SK-N-SH (cell line): ENCODE data around the gene ATP2A1. TPM values are rescaled to one million over a fixed set of nuclear protein-coding genes. Genes with fewer than 3 reads are reported as not detected.

Experiments used
- CTCF ChIA-PET: fragments of 300-600, 350-600 bp; formaldehyde crosslinking; extraction: SDS; loops from one replicate; lab custom pipeline; 2021; lab: Yijun Ruan, JAX
- POLR2A ChIA-PET: fragments of 350-600 bp; sonication (Branson Sonifier 250); formaldehyde crosslinking; extraction: SDS; loops from one replicate; lab custom pipeline; 2020; ENCODE audit warnings: antibody characterized with exemption, inconsistent platforms; lab: Yijun Ruan, JAX
- DNase-seq: peaks from one replicate; pipeline ENCODE4 v3.0.0; 2012
- H2AFZ ChIP-seq: fragments of 200-600 bp; sonication (generic); 2 replicates; pipeline ENCODE4 v1.8.1; 2016; ENCODE audit warnings: antibody characterized with exemption, mild to moderate bottlenecking, low read depth
- H3F3A ChIP-seq: fragments of 200-600 bp; sonication (generic); replicated peaks from 2 replicates; pipeline ENCODE3; 2016; ENCODE audit warnings: antibody characterized with exemption, mild to moderate bottlenecking; ENCODE audit not compliant: insufficient read depth
- H3K27ac ChIP-seq, 2 experiments: fragments of 200-500 bp in 1 of 2; fragments of 200-600 bp in 1 of 2; sonication (Bioruptor generic) in 1 of 2; sonication (generic), shearing (Covaris generic) in 1 of 2; 2 replicates each; pipeline versions ENCODE4 v1.5.1 to v1.6.1; 2014 to 2016; ENCODE audit warnings: low read depth in 2 of 2, inconsistent platforms in 1 of 2, low read length in 1 of 2, mild to moderate bottlenecking in 1 of 2, mixed read lengths in 1 of 2
- H3K27me3 ChIP-seq: fragments of 200-600 bp; sonication (generic), shearing (Covaris generic); 2 replicates; pipeline ENCODE4 v1.6.1; 2016; ENCODE audit warnings: mixed run types; ENCODE audit not compliant: insufficient read depth
- H3K36me3 ChIP-seq, 2 experiments: fragments of 200-500 bp in 1 of 2; fragments of 200-600 bp in 1 of 2; sonication (Bioruptor generic) in 1 of 2; sonication (generic) in 1 of 2; replicated peaks in 1 of 2; 2 replicates each; pipeline versions ENCODE3 to v1.5.1; 2014 to 2016; ENCODE audit warnings: low read length in 1 of 2, mild to moderate bottlenecking in 1 of 2; ENCODE audit not compliant: insufficient read depth in 2 of 2, control insufficient read depth in 1 of 2
- H3K4me1 ChIP-seq, 2 experiments: fragments of 200-500 bp in 1 of 2; fragments of 200-600 bp in 1 of 2; sonication (Bioruptor generic) in 1 of 2; sonication (generic), shearing (Covaris generic) in 1 of 2; 2 replicates each; pipeline versions ENCODE4 v1.5.1 to v1.6.1; 2014 to 2016; ENCODE audit warnings: low read depth in 1 of 2, low read length in 1 of 2, mixed run types in 1 of 2; ENCODE audit not compliant: insufficient read depth in 2 of 2, control insufficient read depth in 1 of 2
- H3K4me2 ChIP-seq: fragments of 200-600 bp; sonication (generic), shearing (Covaris generic); 2 replicates; pipeline ENCODE4 v1.6.1; 2017; ENCODE audit warnings: mixed run types
- H3K4me3 ChIP-seq, 2 experiments: fragments of 200-500 bp in 1 of 2; fragments of 200-600 bp in 1 of 2; sonication (Bioruptor generic) in 1 of 2; sonication (generic), shearing (Covaris generic) in 1 of 2; 2 replicates each; pipeline versions ENCODE4 v1.5.1 to v1.8.1; 2014 to 2016; ENCODE audit warnings: low read depth in 2 of 2, inconsistent platforms in 1 of 2, low read length in 1 of 2, mild to moderate bottlenecking in 1 of 2, mixed read lengths in 1 of 2, moderate library complexity in 1 of 2
- H3K79me2 ChIP-seq: fragments of 200-600 bp; sonication (generic); 2 replicates; pipeline ENCODE4 v1.8.1; 2017; ENCODE audit warnings: mild to moderate bottlenecking; ENCODE audit not compliant: insufficient read depth
- H3K9ac ChIP-seq: fragments of 200-600 bp; sonication (generic); 2 replicates; pipeline ENCODE4 v1.6.1; 2017; ENCODE audit warnings: mixed run types
- H3K9me2 ChIP-seq: fragments of 200-600 bp; sonication (generic); 2 replicates; pipeline ENCODE4 v1.6.1; 2017; ENCODE audit warnings: mixed run types
- H3K9me3 ChIP-seq: fragments of 200-600 bp; sonication (generic); 2 replicates; pipeline ENCODE4 v1.6.1; 2017; ENCODE audit warnings: mixed run types, mild to moderate bottlenecking, moderate library complexity
- H4K20me1 ChIP-seq: fragments of 200-600 bp; sonication (generic); 2 replicates; pipeline ENCODE4 v1.6.1; 2017; ENCODE audit warnings: mild to moderate bottlenecking, mixed run types; ENCODE audit not compliant: insufficient read depth
- EZH2phosphoT487 ChIP-seq: fragments of 200-600 bp; sonication (generic); IDR thresholded peaks from 2 replicates; pipeline ENCODE4 v1.6.1; 2017; ENCODE audit warnings: low read depth, mixed run types, mild to moderate bottlenecking, antibody characterized with exemption, moderate library complexity, borderline replicate concordance
- FOXM1 ChIP-seq: IDR thresholded peaks from 2 replicates; pipeline ENCODE4 v1.4.0; 2012; ENCODE audit warnings: low read depth, mild to moderate bottlenecking
- GABPA ChIP-seq: IDR thresholded peaks from 2 replicates; pipeline ENCODE4 v1.4.0; 2012; ENCODE audit warnings: low read depth, mild to moderate bottlenecking
- IRF3 ChIP-seq: fragments of 150-350 bp; IDR thresholded peaks from 2 replicates; pipeline ENCODE4 v1.6.1; 2016; ENCODE audit warnings: mild to moderate bottlenecking, low read depth, low read length
- MAX ChIP-seq: IDR thresholded peaks from 2 replicates; pipeline ENCODE4 v1.4.0; 2012; ENCODE audit warnings: low read depth
- MEF2A ChIP-seq: IDR thresholded peaks from 2 replicates; pipeline ENCODE4 v1.4.0; 2012; ENCODE audit warnings: low read depth, borderline replicate concordance
- NFIC ChIP-seq: IDR thresholded peaks from 2 replicates; pipeline ENCODE4 v1.4.0; 2012; ENCODE audit warnings: borderline replicate concordance
- RXRA ChIP-seq: IDR thresholded peaks from 2 replicates; pipeline ENCODE4 v1.4.0; 2012; ENCODE audit warnings: low read depth, mild to moderate bottlenecking, borderline replicate concordance
- SMC3 ChIP-seq: IDR thresholded peaks from 2 replicates; pipeline ENCODE4 v1.6.1; 2012; ENCODE audit warnings: low read depth, low read length, improper control_type of control experiment
- TAF1 ChIP-seq: IDR thresholded peaks from 2 replicates; pipeline ENCODE4 v1.6.1; 2012; ENCODE audit warnings: low read depth, mild to moderate bottlenecking, low read length, moderate library complexity, borderline replicate concordance
- USF1 ChIP-seq: IDR thresholded peaks from 2 replicates; pipeline ENCODE4 v1.4.0; 2012; ENCODE audit warnings: low read depth, borderline replicate concordance
- WGBS: methylation state at CpG from one replicate; pipeline ENCODE4 v1.1.6; 2017; ENCODE audit warnings: low lambda C conversion rate; 5-methylcytosine and 5-hydroxymethylcytosine counted together
- polyA plus RNA-seq, 3 experiments: library from polyadenylated mRNA; depleted of rRNA; stranded (reverse); fragments of >200 nt; gene quantifications; 2 replicates each; pipeline ENCODE4 v1.2.3, GENCODE V29; 2012
- TF ChIP-seq, protein P1 (sequence below): IDR thresholded peaks from 2 replicates; pipeline ENCODE4 v1.6.1; 2012; ENCODE audit warnings: mild to moderate bottlenecking, low read depth, low read length, moderate library complexity

Gene ATP2A1
- polyA plus RNA-seq, 1 of the 3 experiments (the other 2 are of a cell fraction): 3.0 TPM

- Histone ChIP-seq H3K36me3 (no peaks in the 10 kb centered on the region), H3K9me2 (no peaks in the 10 kb centered on the region), H3K4me2 (no peak overlapping the region), H3K4me3 (no peak overlapping the region), H3K4me1 (no peaks in the 10 kb centered on the region), H3F3A (no peaks in the 10 kb centered on the region), H2AFZ (no peak overlapping the region), H3K9ac (no peak overlapping the region), H4K20me1 (no peaks in the 10 kb centered on the region), H3K9me3 (no peaks in the 10 kb centered on the region), H3K79me2 (no peaks in the 10 kb centered on the region), H3K27ac (no peak overlapping the region; a peak in 1 of 4 replicates), H3K27me3 (no peaks in the 10 kb centered on the region)
- 85% methylated on average over 7 of the region's 15 CpGs for WGBS
- no peak for DNase-seq
- no peak for TF ChIP-seq EZH2phosphoT487
- TF ChIP-seq MAX: no peak
- no peak for TF ChIP-seq USF1
- no peak for TF ChIP-seq IRF3
- TF ChIP-seq RXRA: no peak
- no peak for TF ChIP-seq SMC3
- TF ChIP-seq FOXM1: no peak
- no peak for TF ChIP-seq TAF1
- TF ChIP-seq, protein P1, sequence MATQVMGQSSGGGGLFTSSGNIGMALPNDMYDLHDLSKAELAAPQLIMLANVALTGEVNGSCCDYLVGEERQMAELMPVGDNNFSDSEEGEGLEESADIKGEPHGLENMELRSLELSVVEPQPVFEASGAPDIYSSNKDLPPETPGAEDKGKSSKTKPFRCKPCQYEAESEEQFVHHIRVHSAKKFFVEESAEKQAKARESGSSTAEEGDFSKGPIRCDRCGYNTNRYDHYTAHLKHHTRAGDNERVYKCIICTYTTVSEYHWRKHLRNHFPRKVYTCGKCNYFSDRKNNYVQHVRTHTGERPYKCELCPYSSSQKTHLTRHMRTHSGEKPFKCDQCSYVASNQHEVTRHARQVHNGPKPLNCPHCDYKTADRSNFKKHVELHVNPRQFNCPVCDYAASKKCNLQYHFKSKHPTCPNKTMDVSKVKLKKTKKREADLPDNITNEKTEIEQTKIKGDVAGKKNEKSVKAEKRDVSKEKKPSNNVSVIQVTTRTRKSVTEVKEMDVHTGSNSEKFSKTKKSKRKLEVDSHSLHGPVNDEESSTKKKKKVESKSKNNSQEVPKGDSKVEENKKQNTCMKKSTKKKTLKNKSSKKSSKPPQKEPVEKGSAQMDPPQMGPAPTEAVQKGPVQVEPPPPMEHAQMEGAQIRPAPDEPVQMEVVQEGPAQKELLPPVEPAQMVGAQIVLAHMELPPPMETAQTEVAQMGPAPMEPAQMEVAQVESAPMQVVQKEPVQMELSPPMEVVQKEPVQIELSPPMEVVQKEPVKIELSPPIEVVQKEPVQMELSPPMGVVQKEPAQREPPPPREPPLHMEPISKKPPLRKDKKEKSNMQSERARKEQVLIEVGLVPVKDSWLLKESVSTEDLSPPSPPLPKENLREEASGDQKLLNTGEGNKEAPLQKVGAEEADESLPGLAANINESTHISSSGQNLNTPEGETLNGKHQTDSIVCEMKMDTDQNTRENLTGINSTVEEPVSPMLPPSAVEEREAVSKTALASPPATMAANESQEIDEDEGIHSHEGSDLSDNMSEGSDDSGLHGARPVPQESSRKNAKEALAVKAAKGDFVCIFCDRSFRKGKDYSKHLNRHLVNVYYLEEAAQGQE: no peak
- no peak for TF ChIP-seq GABPA
- no peak for TF ChIP-seq MEF2A
- CTCF ChIA-PET: interaction anchor here (1.2 kb wide), 1 partner anchor 47 kb away, joined by 3 read pairs; no protein-coding TSS in a partner anchor
- POLR2A ChIA-PET: no interaction called here
Measured at GRCh38 chr16:28898266-28898665, 20.0 kb downstream of the ATP2A1 start.

GRCh38 chr16:28898942-28899341 lies 20.7 kb downstream of the ATP2A1 start:
- Histone ChIP-seq H3K27ac (no peak overlapping the region), H3K4me2 (no peak overlapping the region)
- 93% methylated on average over 4 of the region's 4 CpGs for WGBS
- POLR2A ChIA-PET: no interaction called here
- no peak for TF ChIP-seq NFIC
- no peak for TF ChIP-seq FOXM1
- no peak for TF ChIP-seq MAX
- TF ChIP-seq GABPA: no peak
- TF ChIP-seq, all 33 proteins: peak for 0
- Histone ChIP-seq H3K4me3 (no peak overlapping the region), H3K79me2 (no peaks in the 10 kb centered on the region), H4K20me1 (no peaks in the 10 kb centered on the region), H2AFZ (no peak overlapping the region), H3K36me3 (no peaks in the 10 kb centered on the region), H3K27me3 (no peaks in the 10 kb centered on the region), H3K9ac (no peak overlapping the region), H3K4me1 (no peaks in the 10 kb centered on the region), H3K9me2 (no peaks in the 10 kb centered on the region), H3F3A (no peaks in the 10 kb centered on the region), H3K9me3 (no peaks in the 10 kb centered on the region)
- DNase-seq: no peak
- CTCF ChIA-PET: no interaction called here
